GM12891 (cell line): ENCODE measurements around the gene SRSF3.
"Not testable (repeated sequence)": the region's sequence is repeated elsewhere in the genome, so short reads cannot be mapped to it uniquely, and the experiment has no call there.

Experiments used
- DNase-seq: peaks from one replicate; pipeline ENCODE4 v3.0.0; 2011; ENCODE audit warnings: low spot score; ENCODE audit not compliant: insufficient read length
- FAIRE-seq: peaks from 2 replicates; lab custom pipeline; 2011; peaks lifted over from hg19 to GRCh38; lab: Jason Lieb, UNC
- PAX5 ChIP-seq: IDR thresholded peaks from 2 replicates; pipeline ENCODE4 v1.6.1; 2011; ENCODE audit warnings: low read length, moderate library complexity, mild to moderate bottlenecking; ENCODE audit not compliant: insufficient read depth, severe bottlenecking
- POLR2A ChIP-seq: IDR thresholded peaks from 2 replicates; pipeline ENCODE4 v1.6.1; 2011; ENCODE audit warnings: low read depth, low read length, control low read depth
- POLR2AphosphoS5 ChIP-seq: IDR thresholded peaks from 2 replicates; pipeline ENCODE4 v1.6.1; 2011; ENCODE audit warnings: low read depth, low read length, control low read depth
- POU2F2 ChIP-seq: IDR thresholded peaks from 2 replicates; pipeline ENCODE4 v1.6.1; 2011; ENCODE audit warnings: low read depth, mild to moderate bottlenecking, control low read depth, low read length, moderate library complexity
- SPI1 ChIP-seq: IDR thresholded peaks from 2 replicates; pipeline ENCODE4 v1.6.1; 2011; ENCODE audit warnings: low read depth, low read length, control low read depth
- TAF1 ChIP-seq: IDR thresholded peaks from 2 replicates; pipeline ENCODE4 v1.6.1; 2011; ENCODE audit warnings: low read depth, low read length, control low read depth

SRSF3 gene

GRCh38 chr6:36643977-36644376, 49.8 kb downstream of the SRSF3 start:
- FAIRE-seq: no peak
- DNase-seq: no peak
- TF ChIP-seq POLR2AphosphoS5: no peak
- no peak for TF ChIP-seq TAF1
- no peak for TF ChIP-seq PAX5

- FAIRE-seq (no peak), DNase-seq (no peak)
- no peak for TF ChIP-seq POU2F2
- no peak for TF ChIP-seq POLR2A
- no peak for TF ChIP-seq SPI1
- no peak for TF ChIP-seq POLR2AphosphoS5
- TF ChIP-seq TAF1: no peak
- TF ChIP-seq PAX5: no peak
Measured at GRCh38 chr6:36649086-36649485, 54.9 kb downstream of the SRSF3 start.

GRCh38 chr6:36649701-36650484, 55.7 kb downstream of the SRSF3 start:
- DNase-seq (no peak), FAIRE-seq (peak; percentile 86)
- TF ChIP-seq SPI1: no peak
- no peak for TF ChIP-seq POU2F2
- TF ChIP-seq POLR2AphosphoS5: no peak
- no peak for TF ChIP-seq PAX5

DNA sequence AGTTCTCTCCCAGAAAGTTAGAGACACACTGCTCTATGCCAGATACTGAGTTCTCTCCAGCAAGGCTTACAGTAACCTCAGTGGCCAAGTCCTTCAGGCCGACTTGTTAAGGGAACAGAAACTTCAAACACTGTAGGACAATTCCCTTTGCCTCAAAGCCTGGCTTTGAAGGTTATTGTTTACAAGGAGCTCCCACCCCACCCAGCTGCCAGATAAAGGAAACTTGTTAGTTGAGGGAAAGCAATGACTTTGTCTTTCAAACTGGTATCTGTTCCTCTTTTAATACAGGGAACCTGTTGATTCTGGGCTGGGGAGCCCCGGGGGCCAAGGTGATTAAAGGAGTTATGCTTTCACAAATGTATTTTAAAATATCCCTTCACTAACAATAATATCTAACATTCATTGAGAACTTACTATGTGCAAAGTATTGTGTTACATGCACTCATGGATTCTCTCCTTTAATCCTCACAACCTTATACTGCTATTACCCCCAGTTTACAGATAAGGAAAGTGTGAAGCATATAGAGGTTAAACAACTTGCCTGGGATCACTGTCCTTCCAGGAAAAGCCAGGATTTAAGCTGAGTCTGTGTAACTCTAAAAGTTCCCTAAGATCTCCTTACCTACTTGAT, 56.8 kb downstream of the SRSF3 start:
- DNase-seq (no peak), FAIRE-seq (peak; percentile 86)
- no peak for TF ChIP-seq POLR2AphosphoS5
- TF ChIP-seq SPI1: peak; percentile 97
- TF ChIP-seq TAF1: no peak
- TF ChIP-seq POLR2A: no peak

DNA sequence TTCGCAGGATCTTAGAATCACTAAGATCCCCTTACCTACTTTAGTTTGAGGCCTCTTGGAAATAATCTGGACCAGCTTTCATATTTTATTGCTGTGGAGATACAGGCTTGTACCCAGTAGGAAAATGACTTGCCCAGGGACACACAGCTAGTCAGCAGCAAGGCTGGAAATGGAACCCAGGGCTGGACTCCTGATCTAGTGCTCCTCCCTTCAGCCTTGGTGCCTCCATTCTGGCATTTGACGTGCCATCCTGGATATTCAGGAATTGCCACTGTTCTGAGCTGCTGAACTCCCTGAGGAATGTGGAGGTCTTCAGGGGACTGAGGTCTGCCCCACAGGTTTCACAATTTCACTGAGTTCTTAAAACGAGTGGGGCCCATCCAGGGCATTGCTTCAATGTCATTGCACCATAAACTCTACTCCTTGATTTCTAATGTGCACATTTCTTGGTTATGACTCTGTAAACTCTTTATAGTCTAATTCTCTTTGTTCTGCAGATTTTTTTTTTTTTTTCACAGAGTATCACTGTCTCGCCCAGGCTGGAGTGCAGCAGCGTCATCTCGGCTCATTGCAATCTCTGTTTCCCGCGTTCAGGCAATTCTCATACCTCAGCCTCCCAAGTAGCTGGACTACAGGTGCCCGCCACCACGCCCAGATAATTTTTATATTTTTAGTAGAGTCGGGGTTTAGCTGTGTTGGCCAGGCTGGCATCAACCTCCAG, 57.7 kb downstream of the SRSF3 start:
- DNase-seq (no peak), FAIRE-seq (no peak)
- no peak for TF ChIP-seq TAF1
- TF ChIP-seq SPI1: no peak
- TF ChIP-seq POU2F2: no peak
- no peak for TF ChIP-seq POLR2AphosphoS5
- TF ChIP-seq POLR2A: no peak
- no peak for TF ChIP-seq PAX5

DNA sequence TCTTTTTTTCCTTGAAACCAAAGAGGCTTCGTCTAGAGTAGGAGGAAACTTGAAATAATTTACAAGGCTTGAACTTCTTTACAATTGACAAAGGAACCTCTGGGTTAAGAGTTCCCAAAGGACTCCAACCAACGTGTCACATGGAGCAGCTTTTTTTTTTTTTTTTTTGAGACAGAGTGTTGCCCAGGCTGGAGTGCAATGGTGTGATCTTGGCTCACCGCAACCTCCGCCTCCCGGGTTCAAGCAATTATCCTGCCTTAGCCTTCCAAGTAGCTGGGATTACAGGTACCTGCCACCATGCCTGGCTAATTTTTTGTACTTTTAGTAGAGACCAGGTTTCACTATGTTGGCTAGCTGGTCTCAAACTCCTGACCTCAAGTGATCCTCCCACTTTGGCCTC, 60.3 kb downstream of the SRSF3 start:
- FAIRE-seq, DNase-seq: not testable (repeated sequence)
